ENCODE results near the gene EXOSC2. TPM values are rescaled to one million over a fixed set of nuclear protein-coding genes. Genes with fewer than 3 reads are reported as not detected.

Gene EXOSC2
- polyA plus RNA-seq, 1 donor (not counting 4 experiments of a cell fraction or from before 2014, with no cell fraction given) = 37.5 TPM

DNA sequence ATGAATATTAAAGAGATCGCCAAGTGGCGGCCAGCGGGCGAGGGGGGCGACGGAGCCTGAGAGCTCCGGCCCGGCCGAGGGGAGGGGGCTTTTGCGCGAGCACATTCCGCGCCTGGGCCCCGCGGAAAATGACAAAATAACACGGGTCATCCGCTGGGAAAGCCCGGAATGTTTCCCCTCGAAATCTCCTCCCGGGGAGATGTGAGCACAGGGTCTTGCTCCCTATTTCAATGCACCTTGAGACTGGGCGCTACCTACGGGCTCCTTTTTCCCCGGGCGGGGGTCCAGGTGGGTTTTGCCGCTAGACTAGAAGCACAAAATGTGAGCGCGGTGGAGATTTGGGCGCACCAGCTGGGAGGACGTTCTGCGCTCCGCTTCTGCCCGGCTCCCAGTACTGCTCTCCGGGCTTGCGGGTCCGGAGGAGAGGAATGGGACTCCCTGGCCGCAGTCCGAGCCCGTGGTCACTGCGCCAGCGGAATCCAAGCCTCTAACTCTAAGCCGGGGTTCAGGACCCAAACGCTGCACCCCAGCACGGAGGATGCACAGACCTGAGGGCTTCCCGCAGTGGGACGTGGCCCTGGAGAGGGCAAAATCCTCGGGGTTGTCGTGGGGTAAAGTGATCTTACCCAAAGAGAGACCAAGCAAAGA, 32.0 kb upstream of the EXOSC2 start:
- H3K4me3 ChIP-seq (ENCODE audit: control insufficient read depth in 2 of 3, extremely low read depth in 1 of 3, insufficient read depth in 2 of 3, low read depth in 1 of 3, low read length in 3 of 3) = no peak overlapping the region
- H3K9me3 ChIP-seq (ENCODE audit: control insufficient read depth, low read depth, low read length) = no peaks in the 10 kb centered on the region
- no peaks in the 10 kb centered on the region for H3K79me2 ChIP-seq (ENCODE audit: control insufficient read depth, insufficient read depth, low read length)
- no peak overlapping the region for H3K27ac ChIP-seq (ENCODE audit: control insufficient read depth, insufficient read depth, low read length)
- TF ChIP-seq, protein P1, sequence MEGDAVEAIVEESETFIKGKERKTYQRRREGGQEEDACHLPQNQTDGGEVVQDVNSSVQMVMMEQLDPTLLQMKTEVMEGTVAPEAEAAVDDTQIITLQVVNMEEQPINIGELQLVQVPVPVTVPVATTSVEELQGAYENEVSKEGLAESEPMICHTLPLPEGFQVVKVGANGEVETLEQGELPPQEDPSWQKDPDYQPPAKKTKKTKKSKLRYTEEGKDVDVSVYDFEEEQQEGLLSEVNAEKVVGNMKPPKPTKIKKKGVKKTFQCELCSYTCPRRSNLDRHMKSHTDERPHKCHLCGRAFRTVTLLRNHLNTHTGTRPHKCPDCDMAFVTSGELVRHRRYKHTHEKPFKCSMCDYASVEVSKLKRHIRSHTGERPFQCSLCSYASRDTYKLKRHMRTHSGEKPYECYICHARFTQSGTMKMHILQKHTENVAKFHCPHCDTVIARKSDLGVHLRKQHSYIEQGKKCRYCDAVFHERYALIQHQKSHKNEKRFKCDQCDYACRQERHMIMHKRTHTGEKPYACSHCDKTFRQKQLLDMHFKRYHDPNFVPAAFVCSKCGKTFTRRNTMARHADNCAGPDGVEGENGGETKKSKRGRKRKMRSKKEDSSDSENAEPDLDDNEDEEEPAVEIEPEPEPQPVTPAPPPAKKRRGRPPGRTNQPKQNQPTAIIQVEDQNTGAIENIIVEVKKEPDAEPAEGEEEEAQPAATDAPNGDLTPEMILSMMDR (optimal IDR thresholded peaks at IDR 0.05 in 1 of 3, IDR thresholded peaks at IDR 0.05 in 1 of 3, conservative IDR thresholded peaks at IDR 0.05 in 1 of 3; ENCODE audit: extremely low read depth in 1 of 3, insufficient read depth in 2 of 3, low read length in 3 of 3) = no peak
- TF ChIP-seq EZH2 (IDR thresholded peaks at IDR 0.05; ENCODE audit: low read length) = peak; percentile 97
- no peaks in the 10 kb centered on the region for H3K4me1 ChIP-seq (ENCODE audit: control insufficient read depth, extremely low read depth, insufficient read depth, low read length)
- dilution Hi-C loops (cut with MboI; ENCODE audit: extremely low pct_ligation_motif_present, low sequenced_read_pairs) = no loop called here
- FAIRE-seq (no peak), DNase-seq (ENCODE audit: low read depth, low spot score) (no peak)
- peaks cover 5% of the 10 kb centered on the region for H4K20me1 ChIP-seq (ENCODE audit: control insufficient read depth, extremely low read depth, insufficient read depth, low read length)
- no peaks in the 10 kb centered on the region for H3K36me3 ChIP-seq (ENCODE audit: control insufficient read depth in 2 of 2, extremely low read depth in 1 of 2, insufficient read depth in 2 of 2, low read length in 2 of 2)
- peaks cover 97% of the 10 kb centered on the region for H3K27me3 ChIP-seq (ENCODE audit: control insufficient read depth, extremely low read depth, insufficient read depth, low read length)
- H3K4me2 ChIP-seq (ENCODE audit: control insufficient read depth, extremely low read depth, insufficient read depth, low read depth, low read length) = no peak overlapping the region
- no peak overlapping the region for H2AFZ ChIP-seq (ENCODE audit: control insufficient read depth, low read length)
- H3K9ac ChIP-seq (ENCODE audit: control insufficient read depth, extremely low read depth, insufficient read depth, low read length) = no peak overlapping the region
- H3K9me1 ChIP-seq (ENCODE audit: control insufficient read depth, extremely low read depth, insufficient read depth, low read length) = no peaks in the 10 kb centered on the region

DNA sequence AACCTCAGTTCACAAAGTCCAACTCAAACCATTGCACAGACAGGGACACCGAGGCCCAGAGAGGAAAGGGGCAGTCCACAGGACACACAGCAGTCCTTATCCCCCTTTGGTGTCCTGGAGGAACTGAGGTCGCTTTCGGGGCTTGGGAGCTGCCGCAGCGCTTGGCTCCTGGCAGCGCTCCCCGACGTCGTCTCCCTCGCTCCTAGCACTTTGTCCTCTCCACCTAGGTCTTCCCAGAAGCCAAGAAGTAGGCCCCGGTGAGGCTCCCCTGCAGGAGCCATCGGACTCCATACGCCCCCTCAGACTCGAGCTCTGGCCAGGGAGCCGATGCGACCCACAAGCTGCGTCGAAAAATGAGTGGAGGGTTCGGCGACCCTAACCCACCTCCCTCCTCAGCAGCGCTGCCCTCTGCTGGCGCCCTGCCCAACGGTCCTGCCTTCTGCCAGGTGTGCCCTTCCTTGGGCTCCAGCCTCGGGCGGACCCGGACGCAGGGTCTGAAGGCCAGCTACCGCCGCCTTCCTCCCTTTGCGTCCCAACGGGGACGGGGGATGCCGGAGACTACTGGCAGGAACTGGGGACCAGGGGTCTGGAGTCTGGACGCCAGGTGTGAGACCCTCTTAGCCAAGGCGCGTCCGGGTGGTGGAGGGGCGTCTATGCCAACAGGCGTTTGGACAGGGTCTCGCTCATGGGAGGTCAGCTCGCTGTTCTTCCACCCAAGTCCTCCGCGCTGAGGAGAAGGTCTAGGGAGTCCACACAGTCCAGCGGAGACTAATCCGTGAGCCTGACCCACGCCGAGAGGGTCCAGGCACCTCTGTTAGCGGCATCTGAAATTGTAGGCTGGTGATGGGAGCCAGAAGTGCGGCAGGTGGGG, 31.2 kb upstream of the EXOSC2 start:
- dilution Hi-C loops (cut with MboI; ENCODE audit: extremely low pct_ligation_motif_present, low sequenced_read_pairs) = no loop called here
- Histone ChIP-seq H3K4me1 (ENCODE audit: control insufficient read depth, extremely low read depth, insufficient read depth, low read length) (no peaks in the 10 kb centered on the region), H3K9ac (ENCODE audit: control insufficient read depth, extremely low read depth, insufficient read depth, low read length) (no peak overlapping the region), H4K20me1 (ENCODE audit: control insufficient read depth, extremely low read depth, insufficient read depth, low read length) (peaks cover 5% of the 10 kb centered on the region), H3K9me1 (ENCODE audit: control insufficient read depth, extremely low read depth, insufficient read depth, low read length) (no peaks in the 10 kb centered on the region), H3K4me2 (ENCODE audit: control insufficient read depth, extremely low read depth, insufficient read depth, low read depth, low read length) (no peak overlapping the region), H2AFZ (ENCODE audit: control insufficient read depth, low read length) (no peak overlapping the region), H3K4me3 (ENCODE audit: control insufficient read depth in 2 of 3, extremely low read depth in 1 of 3, insufficient read depth in 2 of 3, low read depth in 1 of 3, low read length in 3 of 3) (no peak overlapping the region), H3K27ac (ENCODE audit: control insufficient read depth, insufficient read depth, low read length) (no peak overlapping the region), H3K9me3 (ENCODE audit: control insufficient read depth, low read depth, low read length) (no peaks in the 10 kb centered on the region), H3K36me3 (ENCODE audit: control insufficient read depth in 2 of 2, extremely low read depth in 1 of 2, insufficient read depth in 2 of 2, low read length in 2 of 2) (no peaks in the 10 kb centered on the region), H3K27me3 (ENCODE audit: control insufficient read depth, extremely low read depth, insufficient read depth, low read length) (peaks cover 97% of the 10 kb centered on the region), H3K79me2 (ENCODE audit: control insufficient read depth, insufficient read depth, low read length) (no peaks in the 10 kb centered on the region)
- FAIRE-seq (no peak), DNase-seq (ENCODE audit: low read depth, low spot score) (no peak)
- TF ChIP-seq, protein P1 (optimal IDR thresholded peaks at IDR 0.05 in 1 of 3, IDR thresholded peaks at IDR 0.05 in 1 of 3, conservative IDR thresholded peaks at IDR 0.05 in 1 of 3; ENCODE audit: extremely low read depth in 1 of 3, insufficient read depth in 2 of 3, low read length in 3 of 3) = no peak
- TF ChIP-seq EZH2 (IDR thresholded peaks at IDR 0.05; ENCODE audit: low read length) = peak; percentile 43

Measured in keratinocyte (primary cell).